PC-9 (cell line): ENCODE measurements around the gene CSF1. TPM values are rescaled to one million over a fixed set of nuclear protein-coding genes. Genes with fewer than 3 reads are reported as not detected.
A peak's percentile ranks its signal among the peaks of the same experiment; 100 is the strongest.

Experiments used
- BruUV-seq: library from RNA; stranded (reverse); fragments of 400-500 nt; replicated peaks from 2 replicates; lab custom pipeline; 2021; lab: Mats Ljungman, UMichigan
- CTCF ChIA-PET: fragments of 300-600 bp; sonication (Branson Sonifier 250); formaldehyde crosslinking; loops from one replicate; lab custom pipeline; 2022; ENCODE audit warnings: antibody characterized with exemption; lab: Charles Lee
- POLR2A ChIA-PET: fragments of 300-600 bp; sonication (Branson Sonifier 250); formaldehyde crosslinking; loops from one replicate; lab custom pipeline; 2022; ENCODE audit warnings: antibody characterized with exemption; ENCODE audit not compliant: unreplicated experiment; lab: Charles Lee
- DNase-seq, 2 experiments: peaks; one replicate each; pipeline versions ENCODE4 v3.0.0 to v3.0.0-alpha.2; 2015 to 2022; ENCODE audit warnings: mixed read lengths in 1 of 2
- H2AFZ ChIP-seq: fragments of 200-600 bp; sonication (generic); 2 replicates; pipeline ENCODE4 v1.8.1; 2017; ENCODE audit warnings: antibody characterized with exemption
- H3F3A ChIP-seq: fragments of 200-600 bp; sonication (generic); 2 replicates; pipeline ENCODE4 v1.8.1; 2017; ENCODE audit warnings: antibody characterized with exemption, mild to moderate bottlenecking, low read depth; ENCODE audit not compliant: insufficient read depth
- H3K27ac ChIP-seq: fragments of 200-600 bp; sonication (generic); 2 replicates; pipeline ENCODE4 v1.6.1; 2016; ENCODE audit warnings: mixed run types
- H3K27me3 ChIP-seq: fragments of 200-600 bp; sonication (generic); 2 replicates; pipeline ENCODE4 v1.6.1; 2016; ENCODE audit warnings: low read depth, mixed run types; ENCODE audit not compliant: insufficient read depth
- H3K36me3 ChIP-seq: fragments of 200-600 bp; sonication (generic); 2 replicates; pipeline ENCODE4 v1.6.1; 2016; ENCODE audit warnings: low read depth, mixed run types
- H3K4me1 ChIP-seq: fragments of 200-600 bp; sonication (generic); replicated peaks from 2 replicates; pipeline ENCODE4 v1.6.1; 2016; ENCODE audit warnings: mixed run types; ENCODE audit not compliant: insufficient read depth
- H3K4me2 ChIP-seq: fragments of 200-600 bp; sonication (generic); 2 replicates; pipeline ENCODE4 v1.6.1; 2017; ENCODE audit warnings: mixed run types
- H3K4me3 ChIP-seq: fragments of 200-600 bp; sonication (generic); 2 replicates; pipeline ENCODE4 v1.6.1; 2016; ENCODE audit warnings: mixed run types
- H3K79me2 ChIP-seq: fragments of 200-600 bp; sonication (generic); 2 replicates; pipeline ENCODE4 v1.6.1; 2017; ENCODE audit warnings: low read depth, mixed run types
- H3K9me2 ChIP-seq: fragments of 200-600 bp; sonication (generic); 2 replicates; pipeline ENCODE4 v1.8.1; 2017; ENCODE audit warnings: mild to moderate bottlenecking; ENCODE audit not compliant: insufficient read depth
- H3K9me3 ChIP-seq: fragments of 200-600 bp; sonication (generic); 2 replicates; pipeline ENCODE4 v1.8.1; 2016; ENCODE audit warnings: low read depth; ENCODE audit not compliant: insufficient read depth
- H4K20me1 ChIP-seq: fragments of 200-600 bp; sonication (generic); 2 replicates; pipeline ENCODE4 v1.8.1; 2017; ENCODE audit not compliant: insufficient read depth
- EZH2 ChIP-seq: fragments of 200-600 bp; sonication (generic); IDR thresholded peaks from 2 replicates; pipeline ENCODE4 v1.8.0; 2017; ENCODE audit warnings: antibody characterized with exemption, low read depth
- intact Hi-C: fragments of 100-400 bp; cut with micrococcal nuclease; formaldehyde crosslinking; loops from one replicate; pipeline ENCODE4 v1.10.0; 2022; ENCODE audit not compliant: unreplicated experiment
- total RNA-seq: library from RNA; stranded (reverse); gene quantifications from 2 replicates; pipeline ENCODE4 v1.2.3, GENCODE V29; 2021
- TF ChIP-seq, protein P1 (sequence below): fragments of 200-600 bp; sonication (generic); conservative IDR thresholded peaks from 2 replicates; pipeline ENCODE4 v1.6.1; 2017; ENCODE audit warnings: mixed run types, antibody characterized with exemption, mild to moderate bottlenecking, moderate library complexity

The CSF1 gene
- total RNA-seq, 1 experiment from 2014 or later = 29.8 TPM

- no peaks in the 10 kb centered on the region for H3K36me3 ChIP-seq
- intact Hi-C loops = loop anchor here (2.0 kb wide), 1 partner anchor 15 kb away; no protein-coding TSS in a partner anchor
- ChIA-PET CTCF (no interaction called here), POLR2A (interaction anchor here (0.5 to 0.7 kb wide), 2 partner anchors 25 to 65 kb away, joined by 3 to 4 read pairs; partner anchors contain the start of gene CSF1)
- H3K4me1 ChIP-seq = peaks cover 72% of the 10 kb centered on the region
- no peaks in the 10 kb centered on the region for H3K79me2 ChIP-seq
- no peaks in the 10 kb centered on the region for H3K27me3 ChIP-seq
- H4K20me1 ChIP-seq = no peaks in the 10 kb centered on the region
- peak overlapping the region; percentile 90 for H3K27ac ChIP-seq
- peak; percentile 59 to 99 for DNase-seq
- no TSS peak for BruUV-seq
- peak overlapping the region; percentile 60 for H3K4me2 ChIP-seq
- H3K9me2 ChIP-seq = no peaks in the 10 kb centered on the region
- H3K9me3 ChIP-seq = 0 out of 2 replicates have a peak, but pooled peaks cover 12% of the 10 kb centered on the region
- peak overlapping the region; percentile 7; the same call in 1 of the 2 replicates for H3K4me3 ChIP-seq
- TF ChIP-seq, protein P1, sequence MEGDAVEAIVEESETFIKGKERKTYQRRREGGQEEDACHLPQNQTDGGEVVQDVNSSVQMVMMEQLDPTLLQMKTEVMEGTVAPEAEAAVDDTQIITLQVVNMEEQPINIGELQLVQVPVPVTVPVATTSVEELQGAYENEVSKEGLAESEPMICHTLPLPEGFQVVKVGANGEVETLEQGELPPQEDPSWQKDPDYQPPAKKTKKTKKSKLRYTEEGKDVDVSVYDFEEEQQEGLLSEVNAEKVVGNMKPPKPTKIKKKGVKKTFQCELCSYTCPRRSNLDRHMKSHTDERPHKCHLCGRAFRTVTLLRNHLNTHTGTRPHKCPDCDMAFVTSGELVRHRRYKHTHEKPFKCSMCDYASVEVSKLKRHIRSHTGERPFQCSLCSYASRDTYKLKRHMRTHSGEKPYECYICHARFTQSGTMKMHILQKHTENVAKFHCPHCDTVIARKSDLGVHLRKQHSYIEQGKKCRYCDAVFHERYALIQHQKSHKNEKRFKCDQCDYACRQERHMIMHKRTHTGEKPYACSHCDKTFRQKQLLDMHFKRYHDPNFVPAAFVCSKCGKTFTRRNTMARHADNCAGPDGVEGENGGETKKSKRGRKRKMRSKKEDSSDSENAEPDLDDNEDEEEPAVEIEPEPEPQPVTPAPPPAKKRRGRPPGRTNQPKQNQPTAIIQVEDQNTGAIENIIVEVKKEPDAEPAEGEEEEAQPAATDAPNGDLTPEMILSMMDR = peak; percentile 23; the same call in 1 of the 2 replicates
- no peak for TF ChIP-seq EZH2
- peaks cover 53% of the 10 kb centered on the region for H3F3A ChIP-seq
- H2AFZ ChIP-seq = no peak overlapping the region
These were observed 65.1 kb downstream of the CSF1 start for GRCh38 chr1:109975718-109976117.

DNA sequence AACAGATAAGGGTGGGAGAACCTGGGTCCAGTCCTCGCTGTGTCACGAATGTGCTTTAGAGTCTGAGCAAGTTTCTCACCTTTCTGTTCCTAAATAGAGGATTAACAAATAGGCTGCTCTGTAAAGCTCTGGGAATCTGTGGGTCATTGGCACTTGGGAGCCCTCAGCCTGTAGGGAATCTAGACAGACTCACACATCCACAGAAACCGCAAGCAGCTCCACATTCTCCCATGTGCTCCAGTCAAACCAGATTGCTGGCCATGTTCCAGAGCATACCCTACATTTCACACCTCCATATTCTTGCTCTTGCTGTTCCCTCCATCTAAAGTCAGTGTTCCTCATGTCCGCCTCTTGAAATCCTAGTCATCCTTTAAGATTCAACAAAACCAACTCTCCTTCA lies 66.1 kb downstream of the CSF1 start:
- no peak overlapping the region for H2AFZ ChIP-seq
- H3K27ac ChIP-seq = peak overlapping the region; percentile 90
- peaks cover 82% of the 10 kb centered on the region for H3K4me1 ChIP-seq
- POLR2A ChIA-PET = no interaction called here
- CTCF ChIA-PET = no interaction called here
- H3F3A ChIP-seq = peaks cover 53% of the 10 kb centered on the region
- no TSS peak for BruUV-seq
- 0 out of 2 replicates have a peak, but pooled peaks cover 12% of the 10 kb centered on the region for H3K9me3 ChIP-seq
- no peak overlapping the region for H3K4me3 ChIP-seq
- H3K36me3 ChIP-seq = no peaks in the 10 kb centered on the region
- H4K20me1 ChIP-seq = no peaks in the 10 kb centered on the region
- H3K4me2 ChIP-seq = peak overlapping the region; percentile 60
- no peaks in the 10 kb centered on the region for H3K79me2 ChIP-seq
- intact Hi-C loops = no loop called here
- no peaks in the 10 kb centered on the region for H3K9me2 ChIP-seq
- no peak for DNase-seq
- TF ChIP-seq, protein P1 = no peak
- TF ChIP-seq EZH2 = no peak
- no peaks in the 10 kb centered on the region for H3K27me3 ChIP-seq

DNA sequence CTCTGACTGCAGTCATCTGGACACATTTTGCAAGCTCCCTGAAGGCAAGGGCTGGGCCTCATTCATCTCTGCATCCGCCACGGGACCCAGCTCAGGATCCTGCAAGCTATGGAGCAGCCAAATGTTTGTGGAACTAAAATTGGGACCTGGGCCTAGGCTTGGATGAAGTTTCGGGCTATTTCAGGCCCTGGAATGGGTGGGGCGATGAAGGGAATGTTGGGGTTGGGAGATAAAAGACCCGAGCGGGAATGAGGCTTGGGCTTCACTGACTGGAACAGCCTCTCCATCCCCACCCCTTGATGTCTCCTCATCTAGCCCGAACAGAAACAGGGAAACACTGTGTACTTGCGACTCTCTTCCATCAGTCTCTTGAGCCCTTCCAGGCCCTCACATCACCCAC lies 66.6 kb downstream of the CSF1 start:
- Histone ChIP-seq H3K4me3 (no peak overlapping the region), H3K9me2 (no peaks in the 10 kb centered on the region), H3K36me3 (no peaks in the 10 kb centered on the region), H3K79me2 (no peaks in the 10 kb centered on the region), H3K4me2 (no peak overlapping the region), H3K27ac (no peak overlapping the region; the same call in 1 of the 2 replicates), H3K9me3 (0 out of 2 replicates have a peak, but pooled peaks cover 12% of the 10 kb centered on the region), H3K4me1 (peaks cover 87% of the 10 kb centered on the region), H2AFZ (no peak overlapping the region), H3K27me3 (no peaks in the 10 kb centered on the region), H4K20me1 (no peaks in the 10 kb centered on the region), H3F3A (peaks cover 53% of the 10 kb centered on the region)
- ChIA-PET CTCF (no interaction called here), POLR2A (no interaction called here)
- intact Hi-C loops = no loop called here
- BruUV-seq = no TSS peak
- TF ChIP-seq EZH2 = no peak
- TF ChIP-seq, protein P1 = no peak
- no peak for DNase-seq
